Spleen (tissue), 11 donors: ENCODE data around the gene DMBT1. TPM values are rescaled to one million over a fixed set of nuclear protein-coding genes. Genes with fewer than 3 reads are reported as not detected.

Source experiments
- DNase-seq: peaks from one replicate; pipeline ENCODE4 v3.0.0-alpha.2; 2020
- H3K27ac ChIP-seq, 8 donors: fragments of 200-600 bp; sonication (generic) in 7 of 8; 1 replicate in 4 of 8; 2 replicates in 4 of 8; pipeline versions ENCODE4 v1.5.0 to v1.8.0; 2016 to 2021; ENCODE audit warnings: inconsistent platforms in 4 of 8, mild to moderate bottlenecking in 4 of 8, moderate library complexity in 1 of 8
- H3K27me3 ChIP-seq, 7 donors: fragments of 200-600 bp; sonication (generic) in 6 of 7; replicated peaks in 1 of 7; 1 replicate in 4 of 7; 2 replicates in 3 of 7; pipeline versions ENCODE4 v1.5.0 to v1.8.0; 2016 to 2021; ENCODE audit warnings: inconsistent platforms in 3 of 7, mild to moderate bottlenecking in 1 of 7
- H3K36me3 ChIP-seq, 6 donors: fragments of 200-600 bp; sonication (generic) in 5 of 6; 1 replicate in 4 of 6; 2 replicates in 2 of 6; pipeline versions ENCODE4 v1.5.0 to v1.8.0; 2016 to 2021; ENCODE audit warnings: inconsistent platforms in 2 of 6
- H3K4me1 ChIP-seq, 6 donors: fragments of 200-600 bp; sonication (generic) in 5 of 6; 1 replicate in 3 of 6; 2 replicates in 3 of 6; pipeline versions ENCODE4 v1.5.0 to v1.8.0; 2016 to 2021; ENCODE audit warnings: inconsistent platforms in 3 of 6
- H3K4me3 ChIP-seq, 8 donors: fragments of 200-600 bp; sonication (generic) in 7 of 8; 1 replicate in 4 of 8; 2 replicates in 4 of 8; pipeline versions ENCODE4 v1.5.0 to v1.8.0; 2016 to 2021; ENCODE audit warnings: inconsistent platforms in 4 of 8, mild to moderate bottlenecking in 4 of 8, moderate library complexity in 2 of 8
- H3K9me3 ChIP-seq, 8 donors: fragments of 200-600 bp; sonication (generic) in 7 of 8; 1 replicate in 4 of 8; 2 replicates in 4 of 8; pipeline versions ENCODE4 v1.5.0 to v1.8.0; 2016 to 2021; ENCODE audit warnings: inconsistent platforms in 4 of 8
- POLR2A ChIP-seq, 3 donors: fragments of 450-650 bp; IDR thresholded peaks; one replicate each; pipeline ENCODE4 v1.5.1; 2017; ENCODE audit warnings: antibody characterized with exemption in 3 of 3, mild to moderate bottlenecking in 1 of 3
- POLR2AphosphoS5 ChIP-seq, 3 donors: sonication (generic); formaldehyde crosslinking; IDR thresholded peaks; one replicate each; pipeline ENCODE4 v1.5.1; 2017; ENCODE audit warnings: antibody characterized with exemption in 3 of 3
- WGBS, 5 donors: extraction: QIAGEN DNeasy Blood & Tissue Kit in 3 of 5; methylation state at CpG; one replicate each; pipeline versions ENCODE4 v1.1.5 to v1.1.7; 2013 to 2018; 5-methylcytosine and 5-hydroxymethylcytosine counted together
- intact Hi-C: fragments of 100-400 bp; cut with DNase I; formaldehyde crosslinking; loops from one replicate; pipeline ENCODE4 v1.15.0; 2023; ENCODE audit warnings: low total_unique reads
- polyA plus RNA-seq, 3 donors: library from polyadenylated mRNA; stranded (reverse); fragments of 200-250 nt; gene quantifications; one replicate each; pipeline ENCODE4 v1.2.1, GENCODE V29; 2013
- total RNA-seq, 7 donors: library from RNA; depleted of rRNA in 3 of 7; stranded (reverse); fragments of >200 nt in 3 of 7; fragmentation: NEBNext Ultra II Directional in 4 of 7; extraction: Animal tissue kit (Norgen Biotek cat#: 25700) in 4 of 7; gene quantifications; one replicate each; pipeline versions ENCODE4 v1.1.0 to v1.2.1, GENCODE V29; 2016 to 2021
- TF ChIP-seq, protein P1 (sequence below), 11 experiments: fragments of 200-600 bp in 7 of 11; fragments of 450-650 bp in 4 of 11; sonication (generic) in 4 of 11; IDR thresholded peaks in 8 of 11; conservative IDR thresholded peaks in 3 of 11; 1 replicate in 7 of 11; 2 replicates in 4 of 11; pipeline versions ENCODE4 v1.4.0 to v1.8.0; 2016 to 2021; ENCODE audit warnings: antibody characterized with exemption in 11 of 11, inconsistent platforms in 4 of 11, mild to moderate bottlenecking in 1 of 11
- donor health status: healthy with polysubstance abuse.
- donor health status: DM: no; HTN: no; CAD: no; lungs with moderate emphysema.
- donor health status: DM: no; HTN: no; CAD: no.
- donor health status: Bipolar disorder and iron deficiency.
- donor health status: healthy.
- donor health status: DM: no; HTN: no; CAD: no.
- donor health status: DM: yes; HTN: yes; CAD: no.

The DMBT1 gene
- total and polyA plus RNA-seq, 10 donors: 0.02 to 0.29 (median 0.03) TPM; not detected in 6

DNA sequence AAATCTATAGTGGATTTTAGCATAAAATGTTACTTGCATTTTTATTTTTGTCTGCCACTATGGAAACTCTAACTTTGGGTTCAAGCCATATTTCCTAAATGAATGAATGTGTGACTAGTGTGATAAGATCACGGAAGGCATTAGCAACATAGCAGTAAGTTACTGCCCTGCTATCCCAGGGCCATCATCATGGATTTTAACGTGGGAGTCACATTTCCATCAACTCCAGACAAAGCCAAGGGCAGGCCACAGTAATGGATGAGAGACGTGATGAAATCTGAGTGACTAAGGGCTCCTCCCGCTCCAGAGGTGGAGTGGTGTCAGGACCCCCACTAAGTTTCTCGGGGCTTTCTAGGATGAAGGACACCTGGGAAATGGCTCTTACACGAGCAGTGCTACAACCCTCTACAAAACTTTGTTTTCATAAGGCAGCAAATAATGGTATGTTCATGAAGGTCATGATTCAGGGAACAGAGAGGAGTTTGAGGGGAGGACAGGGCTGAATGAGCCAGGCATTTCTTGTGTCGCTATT is 104.8 kb downstream of the DMBT1 start:
- Histone ChIP-seq H3K4me3 (no peak overlapping the region), H3K27ac (no peak overlapping the region), H3K36me3 (no peaks in the 10 kb centered on the region), H3K9me3 (no peaks in the 10 kb centered on the region), H3K4me1 (no peaks in the 10 kb centered on the region), H3K27me3 (peaks cover 0 to 9% (median 0%) of the 10 kb centered on the region in 7 donors)
- WGBS, 5 donors: 63 to 81% (median 71%) methylated on average over 7 of the region's 7 CpGs
- DNase-seq: no peak
- intact Hi-C loops: no loop called here
- TF ChIP-seq, protein P1, sequence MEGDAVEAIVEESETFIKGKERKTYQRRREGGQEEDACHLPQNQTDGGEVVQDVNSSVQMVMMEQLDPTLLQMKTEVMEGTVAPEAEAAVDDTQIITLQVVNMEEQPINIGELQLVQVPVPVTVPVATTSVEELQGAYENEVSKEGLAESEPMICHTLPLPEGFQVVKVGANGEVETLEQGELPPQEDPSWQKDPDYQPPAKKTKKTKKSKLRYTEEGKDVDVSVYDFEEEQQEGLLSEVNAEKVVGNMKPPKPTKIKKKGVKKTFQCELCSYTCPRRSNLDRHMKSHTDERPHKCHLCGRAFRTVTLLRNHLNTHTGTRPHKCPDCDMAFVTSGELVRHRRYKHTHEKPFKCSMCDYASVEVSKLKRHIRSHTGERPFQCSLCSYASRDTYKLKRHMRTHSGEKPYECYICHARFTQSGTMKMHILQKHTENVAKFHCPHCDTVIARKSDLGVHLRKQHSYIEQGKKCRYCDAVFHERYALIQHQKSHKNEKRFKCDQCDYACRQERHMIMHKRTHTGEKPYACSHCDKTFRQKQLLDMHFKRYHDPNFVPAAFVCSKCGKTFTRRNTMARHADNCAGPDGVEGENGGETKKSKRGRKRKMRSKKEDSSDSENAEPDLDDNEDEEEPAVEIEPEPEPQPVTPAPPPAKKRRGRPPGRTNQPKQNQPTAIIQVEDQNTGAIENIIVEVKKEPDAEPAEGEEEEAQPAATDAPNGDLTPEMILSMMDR (IDR thresholded peaks at IDR 0.05 in 8 of 11, conservative IDR thresholded peaks at IDR 0.05 in 3 of 11): no peak
- TF ChIP-seq POLR2A (IDR thresholded peaks at IDR 0.05) (no peak), POLR2AphosphoS5 (IDR thresholded peaks at IDR 0.05) (no peak)

DNA sequence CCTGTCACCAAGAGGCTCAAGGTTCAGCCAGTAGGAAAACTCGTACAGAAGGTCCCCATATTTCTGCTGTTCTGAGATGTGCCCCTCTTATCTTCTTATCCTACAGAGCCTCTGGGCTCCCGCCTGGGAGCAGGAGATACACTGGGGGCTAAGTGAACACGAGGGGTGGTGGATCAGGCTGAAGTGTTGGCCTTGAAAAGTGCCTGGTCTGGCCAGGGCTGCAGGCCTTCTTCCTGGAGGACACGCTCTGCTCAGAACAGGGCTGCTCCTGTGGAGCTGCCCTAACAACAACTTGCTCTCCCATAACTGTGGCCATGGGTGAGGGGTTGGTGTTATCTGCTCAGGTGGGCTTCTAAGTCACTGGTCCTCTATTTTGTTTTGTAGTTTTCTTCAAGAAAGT is 105.4 kb downstream of the DMBT1 start:
- Histone ChIP-seq H3K27ac (no peak overlapping the region), H3K9me3 (no peaks in the 10 kb centered on the region), H3K27me3 (peaks cover 0 to 9% (median 0%) of the 10 kb centered on the region in 7 donors), H3K4me3 (no peak overlapping the region), H3K36me3 (no peaks in the 10 kb centered on the region), H3K4me1 (no peaks in the 10 kb centered on the region)
- DNase-seq: no peak
- intact Hi-C loops: no loop called here
- WGBS, 5 donors: 60 to 80% (median 66%) methylated on average over 4 of the region's 4 CpGs
- TF ChIP-seq, protein P1 (IDR thresholded peaks at IDR 0.05 in 8 of 11, conservative IDR thresholded peaks at IDR 0.05 in 3 of 11): no peak
- TF ChIP-seq POLR2AphosphoS5 (IDR thresholded peaks at IDR 0.05) (no peak), POLR2A (IDR thresholded peaks at IDR 0.05) (no peak)

DNA sequence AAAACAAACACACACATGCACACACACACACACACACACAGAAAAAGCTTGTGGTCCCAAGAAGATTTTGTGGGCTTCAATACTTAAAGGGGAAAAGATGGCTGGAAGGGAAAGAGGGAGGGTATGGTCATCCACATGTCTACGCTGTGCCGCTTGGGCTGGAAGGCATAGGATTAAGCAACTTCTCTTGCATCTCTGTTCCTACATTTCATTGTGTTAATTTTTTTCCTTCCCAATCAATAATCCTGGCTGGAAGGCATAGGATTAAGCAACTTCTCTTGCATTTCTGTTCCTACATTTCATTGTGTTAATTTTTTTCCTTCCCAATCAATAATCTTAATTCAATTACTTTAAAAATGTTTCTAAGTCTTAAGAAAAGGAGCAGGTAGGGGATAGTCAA is 108.5 kb downstream of the DMBT1 start:
- Histone ChIP-seq H3K4me1 (no peaks in the 10 kb centered on the region), H3K4me3 (no peak overlapping the region), H3K27ac (no peak overlapping the region), H3K9me3 (no peaks in the 10 kb centered on the region), H3K27me3 (peaks cover 0 to 9% (median 0%) of the 10 kb centered on the region in 7 donors), H3K36me3 (no peaks in the 10 kb centered on the region)
- WGBS, 5 donors: 91 to 100% (median 97%) methylated on average over 2 of the region's 2 CpGs
- DNase-seq: no peak
- TF ChIP-seq, protein P1 (IDR thresholded peaks at IDR 0.05 in 8 of 11, conservative IDR thresholded peaks at IDR 0.05 in 3 of 11): no peak
- TF ChIP-seq POLR2A (IDR thresholded peaks at IDR 0.05): no peak
- no peak for TF ChIP-seq POLR2AphosphoS5 (IDR thresholded peaks at IDR 0.05)
- intact Hi-C loops: no loop called here

DNA sequence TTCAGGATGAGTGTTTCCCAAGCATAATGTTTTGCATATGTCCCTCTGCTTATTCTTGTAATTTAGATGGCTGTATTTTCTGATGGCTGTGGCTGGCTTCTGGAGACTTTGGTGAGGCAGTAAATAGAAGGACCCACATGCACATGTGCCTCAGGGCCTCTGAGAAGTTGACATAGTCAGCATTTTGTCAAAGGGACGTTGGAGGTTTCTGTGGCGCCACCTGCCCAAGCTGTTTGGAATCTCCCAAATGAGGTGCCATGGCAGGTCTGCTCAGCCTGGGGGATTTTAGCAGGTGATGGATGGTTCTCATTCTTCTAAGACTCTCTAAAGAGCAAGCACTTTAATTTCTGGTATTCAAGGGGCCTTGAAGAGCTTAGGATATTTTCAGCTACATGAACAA is 109.3 kb downstream of the DMBT1 start:
- no peak for TF ChIP-seq POLR2A (IDR thresholded peaks at IDR 0.05)
- TF ChIP-seq POLR2AphosphoS5 (IDR thresholded peaks at IDR 0.05): no peak
- Histone ChIP-seq H3K9me3 (no peaks in the 10 kb centered on the region), H3K36me3 (no peaks in the 10 kb centered on the region), H3K4me3 (no peak overlapping the region), H3K27me3 (peaks cover 0 to 2% (median 0%) of the 10 kb centered on the region in 7 donors), H3K27ac (no peak overlapping the region), H3K4me1 (no peaks in the 10 kb centered on the region)
- intact Hi-C loops: no loop called here
- DNase-seq: no peak
- 69 to 83% (median 73%) methylated on average over 2 of the region's 2 CpGs for WGBS, 5 donors
